Measurements from ENCODE around the gene MPND. TPM values are rescaled to one million over a fixed set of nuclear protein-coding genes. Genes with fewer than 3 reads are reported as not detected.

MPND gene
- 36.5 and 57.5 TPM in 2 replicates for total RNA-seq (2014; rRNA removed; shearing (Covaris generic); ENCODE audit: low replicate concordance)

GRCh38 chr19:4343370-4344307 lies at the start of gene MPND:
TSS of gene MPND (plus strand) at chr19:4343562. CDS start at chr19:4343594, 32 bp downstream.
- in situ Hi-C loops (cut with HindIII; ENCODE audit: low pct_unique_long_range_greater_than_20kb, low sequenced_read_pairs) = no loop called here
- no peak for DNase-seq (ENCODE audit: low read depth)

- in situ Hi-C loops (cut with HindIII; ENCODE audit: low pct_unique_long_range_greater_than_20kb, low sequenced_read_pairs) = no loop called here
- no peak for DNase-seq (ENCODE audit: low read depth)
Measured at GRCh38 chr19:4294389-4294788, 49.0 kb upstream of the MPND start.

GRCh38 chr19:4295972-4296771 lies 47.2 kb upstream of the MPND start:
- no peak for DNase-seq (ENCODE audit: low read depth)
- in situ Hi-C loops (cut with HindIII; ENCODE audit: low pct_unique_long_range_greater_than_20kb, low sequenced_read_pairs) = no loop called here

GRCh38 chr19:4297901-4298809 lies 45.2 kb upstream of the MPND start:
- DNase-seq (ENCODE audit: low read depth) = no peak
- in situ Hi-C loops (cut with HindIII; ENCODE audit: low pct_unique_long_range_greater_than_20kb, low sequenced_read_pairs) = no loop called here

- in situ Hi-C loops (cut with HindIII; ENCODE audit: low pct_unique_long_range_greater_than_20kb, low sequenced_read_pairs) = no loop called here
Measured at GRCh38 chr19:4298810-4299550, 44.4 kb upstream of the MPND start.

GRCh38 chr19:4300589-4300988 lies 42.8 kb upstream of the MPND start:
- in situ Hi-C loops (cut with HindIII; ENCODE audit: low pct_unique_long_range_greater_than_20kb, low sequenced_read_pairs) = no loop called here
- no peak for DNase-seq (ENCODE audit: low read depth)

More at GRCh38 chr19:4298810-4299550, 44.4 kb upstream of the MPND start:
- no peak for DNase-seq (ENCODE audit: low read depth)

GRCh38 chr19:4301590-4302242 lies 41.6 kb upstream of the MPND start:
- in situ Hi-C loops (cut with HindIII; ENCODE audit: low pct_unique_long_range_greater_than_20kb, low sequenced_read_pairs) = no loop called here

GRCh38 chr19:4302243-4302640 lies 41.1 kb upstream of the MPND start, which contains the start of gene TMIGD2:
TSS of gene TMIGD2 (minus strand) at chr19:4302389. CDS start at chr19:4302385, 4 bp downstream.
- no peak for DNase-seq (ENCODE audit: low read depth)
- in situ Hi-C loops (cut with HindIII; ENCODE audit: low pct_unique_long_range_greater_than_20kb, low sequenced_read_pairs) = no loop called here

More at GRCh38 chr19:4301590-4302242, 41.6 kb upstream of the MPND start:
- no peak for DNase-seq (ENCODE audit: low read depth)

- no peak for DNase-seq (ENCODE audit: low read depth)
- in situ Hi-C loops (cut with HindIII; ENCODE audit: low pct_unique_long_range_greater_than_20kb, low sequenced_read_pairs) = no loop called here
Measured at GRCh38 chr19:4303819-4304537, 39.4 kb upstream of the MPND start.

GRCh38 chr19:4304538-4305256 lies 38.7 kb upstream of the MPND start, which contains the start of gene FSD1:
TSS of gene FSD1 (plus strand) at chr19:4304598. CDS start at chr19:4304747, 149 bp downstream.
- in situ Hi-C loops (cut with HindIII; ENCODE audit: low pct_unique_long_range_greater_than_20kb, low sequenced_read_pairs) = no loop called here
- DNase-seq (ENCODE audit: low read depth) = peak; percentile 33

GRCh38 chr19:4305257-4305612 lies 38.1 kb upstream of the MPND start:
- DNase-seq (ENCODE audit: low read depth) = no peak
- in situ Hi-C loops (cut with HindIII; ENCODE audit: low pct_unique_long_range_greater_than_20kb, low sequenced_read_pairs) = no loop called here

- in situ Hi-C loops (cut with HindIII; ENCODE audit: low pct_unique_long_range_greater_than_20kb, low sequenced_read_pairs) = no loop called here
- DNase-seq (ENCODE audit: low read depth) = no peak
Measured at GRCh38 chr19:4305659-4306058, 37.7 kb upstream of the MPND start.

- in situ Hi-C loops (cut with HindIII; ENCODE audit: low pct_unique_long_range_greater_than_20kb, low sequenced_read_pairs) = no loop called here
- peak; percentile 100 for DNase-seq (ENCODE audit: low read depth)
Measured at GRCh38 chr19:4310247-4311121, 32.9 kb upstream of the MPND start.

GRCh38 chr19:4313847-4314490 lies 29.4 kb upstream of the MPND start:
- in situ Hi-C loops (cut with HindIII; ENCODE audit: low pct_unique_long_range_greater_than_20kb, low sequenced_read_pairs) = no loop called here
- peak; percentile 49 for DNase-seq (ENCODE audit: low read depth)
